Fibroblast of lung (primary cell): ENCODE results near the gene PARP9.

Source experiments
- CTCF ChIP-seq, 2 donors: IDR thresholded peaks in 1 of 2; conservative IDR thresholded peaks in 1 of 2; 1 replicate in 1 of 2; 2 replicates in 1 of 2; pipeline ENCODE4 v1.5.1; 2011 to 2012; ENCODE audit warnings: low read length in 2 of 2, control low read depth in 1 of 2, inconsistent platforms in 1 of 2, low read depth in 1 of 2, mild to moderate bottlenecking in 1 of 2
- EZH2 ChIP-seq: IDR thresholded peaks from 2 replicates; pipeline ENCODE4 v1.5.1; 2012; ENCODE audit warnings: low read length, control low read depth, mild to moderate bottlenecking; ENCODE audit errors: missing control alignments

GRCh38 chr3:122578069-122578740 lies 14.1 kb upstream of the PARP9 start:
- no peak for TF ChIP-seq CTCF (conservative IDR thresholded peaks at IDR 0.05 in 1 of 2, IDR thresholded peaks at IDR 0.05 in 1 of 2; ENCODE audit: low read depth in 1 of 2, low read length in 2 of 2)
- TF ChIP-seq EZH2: no peak
